Measurements from ENCODE around the gene ATP6V1B1. TPM values are rescaled to one million over a fixed set of nuclear protein-coding genes. Genes with fewer than 3 reads are reported as not detected.

ATP6V1B1 gene
- total RNA-seq, 1 donor: not detected

DNA sequence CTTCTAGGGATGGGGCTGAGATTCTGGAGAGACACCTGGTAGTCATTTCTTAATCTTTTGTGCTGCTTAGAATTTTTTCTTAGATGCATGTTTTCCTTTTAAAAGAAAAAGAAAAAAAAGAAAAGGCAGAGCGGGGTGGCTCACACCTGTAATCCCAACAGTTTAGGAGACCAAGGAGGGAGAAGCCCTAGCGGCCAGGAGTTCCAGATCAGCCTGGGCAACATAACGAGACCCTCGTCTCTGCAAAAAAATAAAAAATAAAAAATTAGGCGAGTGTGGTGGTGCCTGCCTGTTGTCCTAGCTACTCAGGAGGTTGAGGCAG lies 46.0 kb upstream of the ATP6V1B1 start:
- TF ChIP-seq, protein P1, sequence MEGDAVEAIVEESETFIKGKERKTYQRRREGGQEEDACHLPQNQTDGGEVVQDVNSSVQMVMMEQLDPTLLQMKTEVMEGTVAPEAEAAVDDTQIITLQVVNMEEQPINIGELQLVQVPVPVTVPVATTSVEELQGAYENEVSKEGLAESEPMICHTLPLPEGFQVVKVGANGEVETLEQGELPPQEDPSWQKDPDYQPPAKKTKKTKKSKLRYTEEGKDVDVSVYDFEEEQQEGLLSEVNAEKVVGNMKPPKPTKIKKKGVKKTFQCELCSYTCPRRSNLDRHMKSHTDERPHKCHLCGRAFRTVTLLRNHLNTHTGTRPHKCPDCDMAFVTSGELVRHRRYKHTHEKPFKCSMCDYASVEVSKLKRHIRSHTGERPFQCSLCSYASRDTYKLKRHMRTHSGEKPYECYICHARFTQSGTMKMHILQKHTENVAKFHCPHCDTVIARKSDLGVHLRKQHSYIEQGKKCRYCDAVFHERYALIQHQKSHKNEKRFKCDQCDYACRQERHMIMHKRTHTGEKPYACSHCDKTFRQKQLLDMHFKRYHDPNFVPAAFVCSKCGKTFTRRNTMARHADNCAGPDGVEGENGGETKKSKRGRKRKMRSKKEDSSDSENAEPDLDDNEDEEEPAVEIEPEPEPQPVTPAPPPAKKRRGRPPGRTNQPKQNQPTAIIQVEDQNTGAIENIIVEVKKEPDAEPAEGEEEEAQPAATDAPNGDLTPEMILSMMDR (IDR thresholded peaks at IDR 0.05; ENCODE audit: insufficient read depth, low read depth, low read length): no peak

DNA sequence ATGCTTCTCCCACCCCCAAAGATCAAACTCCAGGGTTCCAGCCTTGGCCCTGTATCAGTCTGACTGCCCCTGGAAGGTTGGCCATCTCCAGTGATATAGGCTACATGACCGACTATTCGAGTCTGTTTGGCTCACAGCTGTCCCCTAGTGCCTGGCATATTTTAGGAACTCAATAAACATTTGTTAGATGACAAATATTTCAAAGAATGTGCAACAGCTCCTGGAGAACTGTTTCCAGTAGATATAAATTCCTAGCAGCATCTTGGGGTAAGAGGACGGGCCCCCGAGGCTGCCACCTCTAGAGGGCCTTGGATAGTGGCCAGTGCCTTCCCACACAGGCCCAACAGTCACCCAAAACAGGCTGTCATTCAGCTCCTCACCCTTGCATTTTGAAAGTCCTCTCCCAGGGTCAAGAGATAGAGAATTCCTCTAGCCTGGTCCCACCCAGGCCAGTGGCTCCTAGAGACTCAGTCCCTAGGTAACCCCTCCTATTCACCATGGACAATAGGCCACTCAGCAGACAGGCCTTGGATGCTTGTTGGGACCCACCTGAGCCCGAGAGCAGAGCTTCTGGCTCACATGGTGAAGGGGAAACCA lies 45.1 kb upstream of the ATP6V1B1 start:
- TF ChIP-seq, protein P1 (IDR thresholded peaks at IDR 0.05; ENCODE audit: insufficient read depth, low read depth, low read length): no peak
- H3K4me3 ChIP-seq (ENCODE audit: low read depth, low read length): no peak overlapping the region
- DNase-seq (ENCODE audit: low read depth): no peak

More for the DNA sequence above, 46.0 kb upstream of the ATP6V1B1 start:
- no peak for DNase-seq (ENCODE audit: low read depth)
- H3K4me3 ChIP-seq (ENCODE audit: low read depth, low read length): no peak overlapping the region

DNA sequence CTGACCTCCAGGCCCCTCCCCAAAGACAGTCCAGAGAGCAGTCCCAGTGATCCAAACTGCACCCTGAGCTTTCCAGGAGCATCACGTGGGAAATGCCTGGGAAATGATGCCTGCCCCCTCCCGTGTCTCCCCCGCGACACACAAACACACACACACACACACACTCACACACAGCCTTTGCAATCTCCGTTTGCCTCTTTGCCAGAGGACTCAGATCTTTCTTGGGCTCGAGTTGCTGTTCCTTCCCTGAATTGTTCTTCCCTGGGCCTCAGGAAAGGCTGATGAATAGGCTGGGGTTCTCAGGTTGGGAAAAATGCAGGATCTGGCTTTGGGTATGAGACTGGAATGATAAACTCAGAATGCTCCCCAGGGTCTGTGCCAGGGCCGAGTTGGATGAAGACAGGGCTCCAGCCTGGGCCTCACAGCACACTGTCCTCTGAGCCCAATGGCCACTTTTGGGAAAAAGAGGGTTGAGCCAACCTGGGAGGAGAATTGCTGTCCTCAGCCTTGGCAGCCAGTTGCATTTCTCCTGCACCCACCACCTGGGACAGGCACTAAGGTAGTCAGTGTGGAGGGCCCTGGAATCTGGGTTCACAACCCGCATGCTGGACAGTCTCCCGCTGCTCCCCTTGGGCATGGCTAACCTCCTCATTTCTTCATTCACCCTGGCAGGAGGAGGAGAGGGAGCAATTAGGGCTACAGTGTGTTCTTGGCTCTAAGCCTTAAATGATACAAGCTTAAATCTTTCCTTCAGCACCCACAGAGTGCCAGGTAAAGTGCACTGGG lies 43.9 kb upstream of the ATP6V1B1 start:
- TF ChIP-seq, protein P1 (IDR thresholded peaks at IDR 0.05; ENCODE audit: insufficient read depth, low read depth, low read length): no peak
- no peak overlapping the region for H3K4me3 ChIP-seq (ENCODE audit: low read depth, low read length)
- no peak for DNase-seq (ENCODE audit: low read depth)

DNA sequence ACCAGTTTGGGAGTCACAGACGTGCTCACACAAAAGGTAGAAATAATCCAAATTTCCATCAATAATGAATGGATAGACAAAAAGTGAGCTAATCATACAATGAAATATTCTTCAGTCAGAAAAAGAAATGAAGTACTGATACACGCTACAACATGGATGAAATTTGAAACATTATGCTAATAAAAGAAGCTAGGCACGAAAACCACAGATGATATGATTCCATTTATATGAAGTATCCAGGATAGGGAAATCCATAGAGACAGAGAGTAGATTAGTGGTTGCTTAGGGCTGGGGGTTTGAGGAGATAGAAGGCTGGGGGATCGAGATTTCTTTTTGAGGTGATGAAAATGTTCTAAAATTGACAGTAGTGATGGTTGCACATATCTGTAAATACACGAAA lies 43.0 kb upstream of the ATP6V1B1 start:
- DNase-seq (ENCODE audit: low read depth): no peak
- TF ChIP-seq, protein P1 (IDR thresholded peaks at IDR 0.05; ENCODE audit: insufficient read depth, low read depth, low read length): no peak
- no peak overlapping the region for H3K4me3 ChIP-seq (ENCODE audit: low read depth, low read length)

DNA sequence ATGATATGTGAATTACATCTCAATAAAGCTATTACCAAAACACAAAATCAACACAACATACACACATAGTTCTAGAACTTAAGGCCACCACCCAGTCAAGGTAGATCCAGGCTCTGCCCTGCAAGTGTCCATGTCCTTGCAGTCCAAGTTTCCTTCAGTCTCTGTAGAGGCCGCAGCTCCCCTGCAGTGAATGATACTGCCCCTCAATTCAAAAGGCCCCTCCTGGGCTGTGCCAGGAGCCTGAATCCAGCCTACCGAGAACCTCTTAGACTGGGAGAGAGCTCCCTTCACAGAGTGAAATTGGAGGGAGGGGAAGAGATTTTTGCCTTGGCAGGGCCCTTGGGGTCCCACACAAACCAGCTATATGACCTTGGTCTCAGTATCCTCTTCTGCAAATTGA lies 42.5 kb upstream of the ATP6V1B1 start:
- no peak overlapping the region for H3K4me3 ChIP-seq (ENCODE audit: low read depth, low read length)
- DNase-seq (ENCODE audit: low read depth): no peak
- TF ChIP-seq, protein P1 (IDR thresholded peaks at IDR 0.05; ENCODE audit: insufficient read depth, low read depth, low read length): no peak

DNA sequence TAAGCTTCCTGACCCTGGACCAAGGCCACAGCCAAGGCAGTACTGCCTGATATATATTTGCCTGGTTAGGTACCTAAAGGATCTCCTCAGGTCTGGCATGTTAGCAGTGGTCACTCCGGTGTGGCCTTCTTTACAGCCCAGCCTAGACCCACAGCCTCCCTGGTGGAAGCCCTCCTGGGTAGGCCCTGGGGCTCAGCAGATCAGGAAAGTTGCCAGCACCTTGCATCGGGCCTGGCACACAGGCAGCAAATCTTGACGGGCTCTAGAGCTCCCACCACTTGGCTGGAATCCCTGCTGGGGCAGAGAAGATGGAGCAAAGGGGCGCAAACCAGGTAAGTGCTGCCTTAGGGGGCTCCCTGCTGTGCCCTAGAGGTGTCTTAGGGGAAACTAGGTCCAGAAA lies 40.9 kb upstream of the ATP6V1B1 start:
- TF ChIP-seq, protein P1 (IDR thresholded peaks at IDR 0.05; ENCODE audit: insufficient read depth, low read depth, low read length): no peak
- no peak for DNase-seq (ENCODE audit: low read depth)
- no peak overlapping the region for H3K4me3 ChIP-seq (ENCODE audit: low read depth, low read length)
